GM23338 (cell line): ENCODE measurements around the gene PDE3A. TPM values are rescaled to one million over a fixed set of nuclear protein-coding genes. Genes with fewer than 3 reads are reported as not detected.

Source experiments
- ATAC-seq: fragments of 200-7000 bp; cut with Tn5 transposase; 3 replicates; pipeline ENCODE4 v1.9.1; 2020
- DNase-seq: peaks from one replicate; pipeline ENCODE4 v3.0.0-alpha.2; 2015; ENCODE audit warnings: low spot score
- H2AFZ ChIP-seq: fragments of 200-600 bp; sonication (generic); 2 replicates; pipeline ENCODE4 v1.8.0; 2016; ENCODE audit warnings: antibody characterized with exemption, mild to moderate bottlenecking, moderate library complexity
- H3F3A ChIP-seq: fragments of 200-600 bp; sonication (generic); replicated peaks from 2 replicates; pipeline ENCODE4 v1.8.0; 2017; ENCODE audit warnings: antibody characterized with exemption, mixed run types, low read depth
- H3K27ac ChIP-seq: fragments of 200-600 bp; sonication (generic); 2 replicates; pipeline ENCODE4 v1.6.1; 2016; ENCODE audit warnings: low read depth
- H3K27me3 ChIP-seq: fragments of 200-600 bp; sonication (generic); 2 replicates; pipeline ENCODE4 v1.8.0; 2016; ENCODE audit warnings: mild to moderate bottlenecking, mixed run types, moderate library complexity; ENCODE audit not compliant: insufficient read depth
- H3K36me3 ChIP-seq: fragments of 200-600 bp; sonication (generic); 2 replicates; pipeline ENCODE4 v1.8.0; 2016; ENCODE audit warnings: mild to moderate bottlenecking; ENCODE audit not compliant: insufficient read depth
- H3K4me1 ChIP-seq: fragments of 200-600 bp; sonication (generic); 2 replicates; pipeline ENCODE4 v1.8.0; 2016; ENCODE audit warnings: mild to moderate bottlenecking, moderate library complexity; ENCODE audit not compliant: insufficient read depth
- H3K4me2 ChIP-seq: fragments of 200-600 bp; sonication (generic); 2 replicates; pipeline ENCODE4 v1.7.1; 2017; ENCODE audit warnings: mixed run types
- H3K4me3 ChIP-seq: fragments of 200-600 bp; sonication (generic); 2 replicates; pipeline ENCODE4 v1.6.1; 2016; ENCODE audit warnings: mixed run types
- H3K79me2 ChIP-seq: fragments of 200-600 bp; sonication (generic); replicated peaks from 2 replicates; pipeline ENCODE4 v1.8.0; 2017; ENCODE audit warnings: mild to moderate bottlenecking; ENCODE audit not compliant: insufficient read depth
- H3K9me2 ChIP-seq: fragments of 200-600 bp; sonication (generic); 2 replicates; pipeline ENCODE4 v1.8.0; 2017; ENCODE audit not compliant: insufficient read depth
- H4K20me1 ChIP-seq: fragments of 200-600 bp; sonication (generic); replicated peaks from 2 replicates; pipeline ENCODE4 v1.8.0; 2017; ENCODE audit warnings: mild to moderate bottlenecking; ENCODE audit not compliant: insufficient read depth
- H3K27ac Mint-ChIP-seq: 2 replicates; pipeline ENCODE4 v1.8.0; 2020; ENCODE audit warnings: inconsistent platforms, mild to moderate bottlenecking, moderate library complexity, mixed read lengths
- H3K27me3 Mint-ChIP-seq: 3 replicates; pipeline ENCODE4 v1.8.0; 2022; ENCODE audit warnings: low read depth, mild to moderate bottlenecking, moderate library complexity, mixed read lengths, inconsistent platforms; ENCODE audit not compliant: insufficient read depth, poor library complexity
- H3K36me3 Mint-ChIP-seq: 3 replicates; pipeline ENCODE4 v1.8.0; 2021; ENCODE audit warnings: low read depth, mild to moderate bottlenecking, inconsistent platforms, moderate library complexity, mixed read lengths
- H3K4me1 Mint-ChIP-seq: 3 replicates; pipeline ENCODE4 v1.8.0; 2020; ENCODE audit warnings: mild to moderate bottlenecking, inconsistent platforms, mixed read lengths
- H3K4me3 Mint-ChIP-seq: 3 replicates; pipeline ENCODE4 v1.8.0; 2021; ENCODE audit warnings: moderate library complexity, mild to moderate bottlenecking, inconsistent platforms, mixed read lengths
- H3K9me3 Mint-ChIP-seq: 3 replicates; pipeline ENCODE4 v1.8.0; 2020; ENCODE audit warnings: moderate library complexity, mild to moderate bottlenecking, inconsistent platforms, mixed read lengths
- EZH2phosphoT487 ChIP-seq: fragments of 200-600 bp; sonication (generic); IDR thresholded peaks from one replicate; pipeline ENCODE4 v1.8.1; 2018; ENCODE audit warnings: antibody characterized with exemption; ENCODE audit not compliant: unreplicated experiment
- POLR2AphosphoS5 ChIP-seq: IDR thresholded peaks from 2 replicates; pipeline ENCODE4 v1.6.1; 2016; ENCODE audit warnings: antibody characterized with exemption, low read depth
- STAT1 ChIP-seq: IDR thresholded peaks from one replicate; pipeline ENCODE4 v1.6.1; 2016; ENCODE audit warnings: antibody characterized with exemption; ENCODE audit not compliant: unreplicated experiment
- polyA plus RNA-seq: library from polyadenylated mRNA; unstranded; fragments of >200 nt; fragmentation: Nextera tagmentation; extraction: Ambion mirVana; gene quantifications from 2 replicates; pipeline ENCODE4 v1.2.1, GENCODE V29; 2016
- total RNA-seq: library from RNA; depleted of rRNA; stranded (reverse); fragments of >200 nt; shearing (Covaris generic); gene quantifications from 2 replicates; pipeline ENCODE4 v1.2.3, GENCODE V29; 2014
- TF ChIP-seq, protein P1 (sequence below): fragments of 250-450 bp; sonication (Bioruptor Pico); IDR thresholded peaks from 2 replicates; pipeline ENCODE4 v1.5.0; 2020; ENCODE audit warnings: mild to moderate bottlenecking, moderate library complexity
- TF ChIP-seq, protein P2 (sequence below), 2 experiments: fragments of 200-600 bp in 1 of 2; sonication (generic) in 1 of 2; conservative IDR thresholded peaks; 2 replicates each; pipeline versions ENCODE4 v1.5.1 to v1.6.1; 2016 to 2017; ENCODE audit warnings: antibody characterized with exemption in 2 of 2, low read depth in 2 of 2, mild to moderate bottlenecking in 2 of 2, moderate library complexity in 1 of 2

The PDE3A gene
- total and polyA plus RNA-seq, 2 experiments from 2014 or later, result 2.7 to 9.2 TPM

DNA sequence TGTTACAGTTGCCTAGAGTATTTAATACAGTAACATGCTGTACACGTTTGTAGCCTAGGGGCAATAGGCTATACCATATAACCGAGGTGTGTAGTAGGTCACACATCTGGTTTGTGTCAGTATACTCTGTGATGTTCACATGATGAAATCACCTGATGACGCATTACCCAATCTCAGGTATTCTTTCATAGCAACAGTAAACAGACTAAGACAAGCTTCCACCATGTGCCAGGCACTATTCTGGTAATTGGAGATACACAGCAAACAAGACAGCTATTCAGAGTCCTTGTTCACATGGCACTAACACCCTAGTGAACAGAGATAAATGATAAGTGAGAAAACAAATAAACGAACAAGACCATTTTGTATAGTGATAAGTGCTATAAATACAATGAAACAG, 3.8 kb upstream of the PDE3A start (continued):
- TF ChIP-seq, protein P1, sequence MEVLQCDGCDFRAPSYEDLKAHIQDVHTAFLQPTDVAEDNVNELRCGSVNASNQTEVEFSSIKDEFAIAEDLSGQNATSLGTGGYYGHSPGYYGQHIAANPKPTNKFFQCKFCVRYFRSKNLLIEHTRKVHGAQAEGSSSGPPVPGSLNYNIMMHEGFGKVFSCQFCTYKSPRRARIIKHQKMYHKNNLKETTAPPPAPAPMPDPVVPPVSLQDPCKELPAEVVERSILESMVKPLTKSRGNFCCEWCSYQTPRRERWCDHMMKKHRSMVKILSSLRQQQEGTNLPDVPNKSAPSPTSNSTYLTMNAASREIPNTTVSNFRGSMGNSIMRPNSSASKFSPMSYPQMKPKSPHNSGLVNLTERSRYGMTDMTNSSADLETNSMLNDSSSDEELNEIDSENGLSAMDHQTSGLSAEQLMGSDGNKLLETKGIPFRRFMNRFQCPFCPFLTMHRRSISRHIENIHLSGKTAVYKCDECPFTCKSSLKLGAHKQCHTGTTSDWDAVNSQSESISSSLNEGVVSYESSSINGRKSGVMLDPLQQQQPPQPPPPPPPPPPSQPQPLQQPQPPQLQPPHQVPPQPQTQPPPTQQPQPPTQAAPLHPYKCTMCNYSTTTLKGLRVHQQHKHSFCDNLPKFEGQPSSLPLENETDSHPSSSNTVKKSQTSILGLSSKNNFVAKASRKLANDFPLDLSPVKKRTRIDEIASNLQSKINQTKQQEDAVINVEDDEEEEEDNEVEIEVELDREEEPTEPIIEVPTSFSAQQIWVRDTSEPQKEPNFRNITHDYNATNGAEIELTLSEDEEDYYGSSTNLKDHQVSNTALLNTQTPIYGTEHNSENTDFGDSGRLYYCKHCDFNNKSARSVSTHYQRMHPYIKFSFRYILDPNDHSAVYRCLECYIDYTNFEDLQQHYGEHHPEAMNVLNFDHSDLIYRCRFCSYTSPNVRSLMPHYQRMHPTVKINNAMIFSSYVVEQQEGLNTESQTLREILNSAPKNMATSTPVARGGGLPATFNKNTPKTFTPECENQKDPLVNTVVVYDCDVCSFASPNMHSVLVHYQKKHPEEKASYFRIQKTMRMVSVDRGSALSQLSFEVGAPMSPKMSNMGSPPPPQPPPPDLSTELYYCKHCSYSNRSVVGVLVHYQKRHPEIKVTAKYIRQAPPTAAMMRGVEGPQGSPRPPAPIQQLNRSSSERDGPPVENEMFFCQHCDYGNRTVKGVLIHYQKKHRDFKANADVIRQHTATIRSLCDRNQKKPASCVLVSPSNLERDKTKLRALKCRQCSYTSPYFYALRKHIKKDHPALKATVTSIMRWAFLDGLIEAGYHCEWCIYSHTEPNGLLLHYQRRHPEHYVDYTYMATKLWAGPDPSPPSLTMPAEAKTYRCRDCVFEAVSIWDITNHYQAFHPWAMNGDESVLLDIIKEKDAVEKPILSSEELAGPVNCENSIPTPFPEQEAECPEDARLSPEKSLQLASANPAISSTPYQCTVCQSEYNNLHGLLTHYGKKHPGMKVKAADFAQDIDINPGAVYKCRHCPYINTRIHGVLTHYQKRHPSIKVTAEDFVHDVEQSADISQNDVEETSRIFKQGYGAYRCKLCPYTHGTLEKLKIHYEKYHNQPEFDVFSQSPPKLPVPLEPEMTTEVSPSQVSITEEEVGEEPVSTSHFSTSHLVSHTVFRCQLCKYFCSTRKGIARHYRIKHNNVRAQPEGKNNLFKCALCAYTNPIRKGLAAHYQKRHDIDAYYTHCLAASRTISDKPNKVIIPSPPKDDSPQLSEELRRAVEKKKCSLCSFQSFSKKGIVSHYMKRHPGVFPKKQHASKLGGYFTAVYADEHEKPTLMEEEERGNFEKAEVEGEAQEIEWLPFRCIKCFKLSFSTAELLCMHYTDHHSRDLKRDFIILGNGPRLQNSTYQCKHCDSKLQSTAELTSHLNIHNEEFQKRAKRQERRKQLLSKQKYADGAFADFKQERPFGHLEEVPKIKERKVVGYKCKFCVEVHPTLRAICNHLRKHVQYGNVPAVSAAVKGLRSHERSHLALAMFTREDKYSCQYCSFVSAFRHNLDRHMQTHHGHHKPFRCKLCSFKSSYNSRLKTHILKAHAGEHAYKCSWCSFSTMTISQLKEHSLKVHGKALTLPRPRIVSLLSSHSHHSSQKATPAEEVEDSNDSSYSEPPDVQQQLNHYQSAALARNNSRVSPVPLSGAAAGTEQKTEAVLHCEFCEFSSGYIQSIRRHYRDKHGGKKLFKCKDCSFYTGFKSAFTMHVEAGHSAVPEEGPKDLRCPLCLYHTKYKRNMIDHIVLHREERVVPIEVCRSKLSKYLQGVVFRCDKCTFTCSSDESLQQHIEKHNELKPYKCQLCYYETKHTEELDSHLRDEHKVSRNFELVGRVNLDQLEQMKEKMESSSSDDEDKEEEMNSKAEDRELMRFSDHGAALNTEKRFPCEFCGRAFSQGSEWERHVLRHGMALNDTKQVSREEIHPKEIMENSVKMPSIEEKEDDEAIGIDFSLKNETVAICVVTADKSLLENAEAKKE, result no peak
- TF ChIP-seq, protein P2, sequence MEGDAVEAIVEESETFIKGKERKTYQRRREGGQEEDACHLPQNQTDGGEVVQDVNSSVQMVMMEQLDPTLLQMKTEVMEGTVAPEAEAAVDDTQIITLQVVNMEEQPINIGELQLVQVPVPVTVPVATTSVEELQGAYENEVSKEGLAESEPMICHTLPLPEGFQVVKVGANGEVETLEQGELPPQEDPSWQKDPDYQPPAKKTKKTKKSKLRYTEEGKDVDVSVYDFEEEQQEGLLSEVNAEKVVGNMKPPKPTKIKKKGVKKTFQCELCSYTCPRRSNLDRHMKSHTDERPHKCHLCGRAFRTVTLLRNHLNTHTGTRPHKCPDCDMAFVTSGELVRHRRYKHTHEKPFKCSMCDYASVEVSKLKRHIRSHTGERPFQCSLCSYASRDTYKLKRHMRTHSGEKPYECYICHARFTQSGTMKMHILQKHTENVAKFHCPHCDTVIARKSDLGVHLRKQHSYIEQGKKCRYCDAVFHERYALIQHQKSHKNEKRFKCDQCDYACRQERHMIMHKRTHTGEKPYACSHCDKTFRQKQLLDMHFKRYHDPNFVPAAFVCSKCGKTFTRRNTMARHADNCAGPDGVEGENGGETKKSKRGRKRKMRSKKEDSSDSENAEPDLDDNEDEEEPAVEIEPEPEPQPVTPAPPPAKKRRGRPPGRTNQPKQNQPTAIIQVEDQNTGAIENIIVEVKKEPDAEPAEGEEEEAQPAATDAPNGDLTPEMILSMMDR (conservative IDR thresholded peaks at IDR 0.05; ENCODE audit: low read depth in 2 of 2), result no peak

DNA sequence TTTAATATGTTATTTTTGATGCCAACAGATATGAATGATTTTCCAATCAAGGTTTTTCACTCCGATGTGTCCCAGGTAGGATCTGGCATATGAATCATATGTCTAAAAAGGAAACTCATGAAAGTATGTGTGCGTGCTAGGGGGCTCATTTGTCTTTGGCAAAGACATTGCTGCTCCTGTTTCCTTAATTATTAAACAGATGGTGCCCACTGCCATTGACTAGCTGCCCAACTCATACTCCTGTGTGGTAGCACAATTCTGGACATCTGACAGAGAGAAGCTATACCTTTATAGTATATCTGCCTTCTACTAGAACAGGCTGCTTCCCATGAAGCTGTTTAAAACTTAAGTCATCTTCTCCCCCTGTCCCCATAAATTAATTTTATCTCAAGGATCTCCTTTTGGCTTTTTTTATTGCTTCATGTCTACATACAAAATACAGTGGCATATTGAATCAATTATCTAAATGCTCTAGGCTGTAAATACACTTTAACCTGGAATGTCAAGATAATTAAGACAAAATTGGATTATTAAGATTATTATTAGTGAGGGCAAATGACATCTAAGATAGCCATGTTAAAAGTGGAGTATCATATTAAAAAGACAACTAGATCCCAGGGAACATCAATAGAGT, 1.4 kb upstream of the PDE3A start:
- no peak overlapping the region for H2AFZ ChIP-seq
- no peaks in the 10 kb centered on the region for H3K36me3 ChIP-seq
- no peak for ATAC-seq
- Mint-ChIP-seq H3K27me3 (peaks cover 11% of the 10 kb centered on the region), H3K27ac (no peak overlapping the region), H3K4me1 (peaks cover 18% of the 10 kb centered on the region), H3K36me3 (no peaks in the 10 kb centered on the region; the same call in 2 of the 3 replicates), H3K9me3 (no peaks in the 10 kb centered on the region; the same call in 2 of the 3 replicates), H3K4me3 (0 out of 3 replicates have a peak overlapping the region, but pooled peaks have one; percentile 89)
- peaks cover 15% of the 10 kb centered on the region for H3K4me1 ChIP-seq
- no peak for DNase-seq
- no peaks in the 10 kb centered on the region for H4K20me1 ChIP-seq
- H3K4me3 ChIP-seq, result no peak overlapping the region
- no peak overlapping the region for H3K4me2 ChIP-seq
- H3K9me2 ChIP-seq, result no peaks in the 10 kb centered on the region
- 0 out of 2 replicates have a peak, but pooled peaks cover 4% of the 10 kb centered on the region for H3K79me2 ChIP-seq
- no peak overlapping the region for H3K27ac ChIP-seq
- H3F3A ChIP-seq, result no peaks in the 10 kb centered on the region
- H3K27me3 ChIP-seq, result peaks cover 32% of the 10 kb centered on the region
- TF ChIP-seq EZH2phosphoT487 (no peak), POLR2AphosphoS5 (no peak), STAT1 (no peak)
- TF ChIP-seq, protein P1, result no peak
